Hepatocyte (in vitro differentiated cells): ENCODE data around the gene CAB39L. TPM values are rescaled to one million over a fixed set of nuclear protein-coding genes. Genes with fewer than 3 reads are reported as not detected.
A peak's percentile ranks its signal among the peaks of the same experiment; 100 is the strongest.

Source experiments
- DNase-seq: peaks from one replicate; pipeline ENCODE4 v3.0.0-alpha.2; 2016; ENCODE audit warnings: low spot score
- H2AFZ ChIP-seq: fragments of 200-600 bp; sonication (generic); 2 replicates; pipeline ENCODE4 v1.6.0; 2016; ENCODE audit warnings: antibody characterized with exemption, mild to moderate bottlenecking
- H3K27ac ChIP-seq: fragments of 200-600 bp; sonication (generic); 2 replicates; pipeline ENCODE4 v1.5.1; 2016; ENCODE audit warnings: mild to moderate bottlenecking
- H3K27me3 ChIP-seq: fragments of 200-600 bp; sonication (generic); 2 replicates; pipeline ENCODE4 v1.6.1; 2016
- H3K36me3 ChIP-seq: fragments of 200-600 bp; sonication (generic); replicated peaks from 2 replicates; pipeline ENCODE4 v1.5.1; 2016; ENCODE audit warnings: low read depth; ENCODE audit not compliant: insufficient read depth
- H3K4me1 ChIP-seq: fragments of 200-600 bp; sonication (generic); 2 replicates; pipeline ENCODE4 v1.5.1; 2016; ENCODE audit warnings: mild to moderate bottlenecking, moderate library complexity; ENCODE audit not compliant: insufficient read depth
- H3K4me2 ChIP-seq: fragments of 200-600 bp; sonication (generic); 2 replicates; pipeline ENCODE4 v1.6.0; 2016
- H3K4me3 ChIP-seq: fragments of 200-600 bp; sonication (generic); 2 replicates; pipeline ENCODE4 v1.5.1; 2016; ENCODE audit warnings: mild to moderate bottlenecking
- H3K79me2 ChIP-seq: fragments of 200-600 bp; sonication (generic); 2 replicates; pipeline ENCODE4 v1.6.0; 2017; ENCODE audit warnings: mild to moderate bottlenecking
- H3K9me2 ChIP-seq: fragments of 200-600 bp; sonication (generic); replicated peaks from 2 replicates; pipeline ENCODE4 v1.6.0; 2017; ENCODE audit warnings: mild to moderate bottlenecking; ENCODE audit not compliant: insufficient read depth
- H3K9me3 ChIP-seq: fragments of 200-600 bp; sonication (generic); 2 replicates; pipeline ENCODE4 v1.5.1; 2016; ENCODE audit warnings: low read depth, mild to moderate bottlenecking
- H4K20me1 ChIP-seq: fragments of 200-600 bp; sonication (generic); 2 replicates; pipeline ENCODE4 v1.6.0; 2016; ENCODE audit warnings: mild to moderate bottlenecking; ENCODE audit not compliant: insufficient read depth, poor library complexity, severe bottlenecking
- EZH2 ChIP-seq: fragments of 200-600 bp; sonication (generic); IDR thresholded peaks from 2 replicates; pipeline ENCODE4 v1.6.1; 2016; ENCODE audit warnings: antibody characterized with exemption, mild to moderate bottlenecking, borderline replicate concordance
- EZH2phosphoT487 ChIP-seq: fragments of 200-600 bp; sonication (generic); IDR thresholded peaks from one replicate; pipeline ENCODE4 v1.6.1; 2018; ENCODE audit warnings: antibody characterized with exemption, mild to moderate bottlenecking, low read depth, moderate library complexity; ENCODE audit not compliant: unreplicated experiment, severe bottlenecking
- WGBS: methylation state at CpG from one replicate; pipeline ENCODE4 v1.1.6; 2016; ENCODE audit warnings: low lambda C conversion rate; ENCODE audit errors: missing lambda C conversion rate; 5-methylcytosine and 5-hydroxymethylcytosine counted together
- polyA plus RNA-seq: library from polyadenylated mRNA; unstranded; fragments of >200 nt; fragmentation: Nextera tagmentation; extraction: Ambion mirVana; gene quantifications from 2 replicates; pipeline ENCODE4 v1.2.1, GENCODE V29; 2016
- total RNA-seq: library from RNA; depleted of rRNA; stranded (reverse); fragments of >200 nt; gene quantifications from 2 replicates; pipeline ENCODE4 v1.2.3, GENCODE V29; 2014
- TF ChIP-seq, protein P1 (sequence below): fragments of 200-600 bp; sonication (generic); IDR thresholded peaks from 2 replicates; pipeline ENCODE4 v1.5.1; 2016; ENCODE audit warnings: antibody characterized with exemption, mild to moderate bottlenecking; ENCODE audit not compliant: poor library complexity

CAB39L gene
- total and polyA plus RNA-seq, 2 experiments from 2014 or later: 13.7 to 20.4 TPM

DNA sequence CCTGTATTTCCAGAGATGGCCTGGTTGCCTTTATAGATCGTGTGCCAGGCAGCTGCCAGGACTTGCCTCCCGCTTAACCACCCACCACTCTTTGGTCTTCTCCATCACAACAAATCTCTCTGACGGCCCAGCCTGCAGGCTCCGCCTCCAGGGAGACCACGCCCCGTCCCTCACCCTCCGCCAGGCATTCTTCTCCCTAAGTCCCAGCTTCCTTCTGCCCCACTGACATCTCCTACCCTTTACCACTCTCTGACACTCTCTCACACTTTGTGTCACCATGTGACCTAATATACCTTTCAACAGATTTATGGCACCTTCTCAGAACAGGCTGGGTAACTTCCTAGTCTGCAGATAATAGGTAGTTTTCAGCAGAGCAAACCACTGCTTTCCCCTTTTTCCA lies 95.1 kb downstream of the CAB39L start:
- no peak for TF ChIP-seq EZH2
- TF ChIP-seq, protein P1, sequence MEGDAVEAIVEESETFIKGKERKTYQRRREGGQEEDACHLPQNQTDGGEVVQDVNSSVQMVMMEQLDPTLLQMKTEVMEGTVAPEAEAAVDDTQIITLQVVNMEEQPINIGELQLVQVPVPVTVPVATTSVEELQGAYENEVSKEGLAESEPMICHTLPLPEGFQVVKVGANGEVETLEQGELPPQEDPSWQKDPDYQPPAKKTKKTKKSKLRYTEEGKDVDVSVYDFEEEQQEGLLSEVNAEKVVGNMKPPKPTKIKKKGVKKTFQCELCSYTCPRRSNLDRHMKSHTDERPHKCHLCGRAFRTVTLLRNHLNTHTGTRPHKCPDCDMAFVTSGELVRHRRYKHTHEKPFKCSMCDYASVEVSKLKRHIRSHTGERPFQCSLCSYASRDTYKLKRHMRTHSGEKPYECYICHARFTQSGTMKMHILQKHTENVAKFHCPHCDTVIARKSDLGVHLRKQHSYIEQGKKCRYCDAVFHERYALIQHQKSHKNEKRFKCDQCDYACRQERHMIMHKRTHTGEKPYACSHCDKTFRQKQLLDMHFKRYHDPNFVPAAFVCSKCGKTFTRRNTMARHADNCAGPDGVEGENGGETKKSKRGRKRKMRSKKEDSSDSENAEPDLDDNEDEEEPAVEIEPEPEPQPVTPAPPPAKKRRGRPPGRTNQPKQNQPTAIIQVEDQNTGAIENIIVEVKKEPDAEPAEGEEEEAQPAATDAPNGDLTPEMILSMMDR: no peak
- TF ChIP-seq EZH2phosphoT487: no peak
- no peaks in the 10 kb centered on the region for H4K20me1 ChIP-seq
- H3K9me3 ChIP-seq: no peaks in the 10 kb centered on the region
- H3K4me2 ChIP-seq: no peak overlapping the region
- H3K27me3 ChIP-seq: no peaks in the 10 kb centered on the region
- WGBS: 88% methylated on average over 7 of the region's 7 CpGs
- H3K4me3 ChIP-seq: no peak overlapping the region
- H3K27ac ChIP-seq: no peak overlapping the region
- no peaks in the 10 kb centered on the region for H3K79me2 ChIP-seq
- no peaks in the 10 kb centered on the region for H3K9me2 ChIP-seq
- DNase-seq: peak; percentile 16
- H2AFZ ChIP-seq: no peak overlapping the region
- H3K4me1 ChIP-seq: no peaks in the 10 kb centered on the region
- H3K36me3 ChIP-seq: no peaks in the 10 kb centered on the region

DNA sequence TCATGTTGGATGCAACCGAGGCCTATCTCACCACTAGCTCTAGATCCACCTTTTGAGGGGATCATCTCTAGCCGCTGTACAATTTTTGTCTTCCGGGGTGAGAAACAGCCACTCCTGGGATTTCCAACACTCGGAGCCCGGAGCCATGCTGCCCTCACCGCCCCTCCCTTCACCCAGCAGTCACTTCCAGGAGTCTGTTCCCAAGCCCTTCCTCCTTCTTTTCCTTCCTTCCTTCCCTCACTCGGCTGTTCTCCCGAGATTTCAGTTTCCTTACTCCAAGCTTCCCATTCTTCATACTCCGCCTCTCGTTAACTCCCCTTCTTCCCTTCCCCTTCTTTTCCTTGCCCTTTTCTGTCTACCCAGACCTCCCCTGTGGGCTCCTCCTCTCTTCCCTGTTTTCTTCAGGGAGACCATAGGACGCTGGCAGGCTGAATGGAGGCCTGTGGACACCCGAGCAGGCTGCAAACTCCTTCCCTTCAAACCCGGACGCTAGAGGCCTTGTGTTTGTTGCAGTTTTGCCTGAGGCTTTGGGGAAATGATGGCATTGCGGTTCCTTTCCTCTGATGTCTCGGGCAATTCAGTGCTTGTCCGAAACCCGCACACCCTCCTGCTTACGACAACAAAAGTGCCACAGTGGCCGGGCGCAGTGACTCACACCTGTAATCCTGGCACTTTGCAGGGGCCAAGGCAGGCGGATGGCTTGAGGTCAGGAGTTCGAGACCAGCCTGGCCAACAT lies 96.0 kb downstream of the CAB39L start:
- Histone ChIP-seq H3K9me3 (no peaks in the 10 kb centered on the region), H3K4me3 (no peak overlapping the region), H3K36me3 (no peaks in the 10 kb centered on the region), H3K4me2 (no peak overlapping the region), H3K79me2 (no peaks in the 10 kb centered on the region), H3K27ac (no peak overlapping the region), H3K27me3 (no peaks in the 10 kb centered on the region), H4K20me1 (no peaks in the 10 kb centered on the region), H3K4me1 (no peaks in the 10 kb centered on the region), H3K9me2 (no peaks in the 10 kb centered on the region), H2AFZ (no peak overlapping the region)
- no peak for TF ChIP-seq EZH2phosphoT487
- no peak for TF ChIP-seq EZH2
- TF ChIP-seq, protein P1: no peak
- DNase-seq: no peak
- 94% methylated on average over 23 of the region's 23 CpGs for WGBS

DNA sequence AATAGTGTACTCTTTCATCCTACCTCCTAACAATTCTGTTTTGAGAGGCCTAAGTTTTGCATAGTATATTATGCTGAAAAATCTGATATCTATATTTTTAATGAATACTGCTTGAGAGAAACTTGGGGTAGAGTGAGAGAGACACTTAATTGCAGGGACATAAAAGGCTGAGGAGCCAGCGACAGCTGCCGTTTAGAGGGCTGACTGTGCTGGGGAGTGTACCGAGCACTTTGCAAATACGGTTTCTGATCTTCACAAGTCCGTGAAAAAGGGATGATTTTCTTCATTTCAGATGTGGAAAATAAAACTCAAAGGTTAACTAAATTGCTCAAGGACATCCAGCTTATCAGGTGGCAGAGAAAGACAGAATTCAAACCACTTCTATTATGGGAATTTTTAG lies 97.4 kb downstream of the CAB39L start:
- Histone ChIP-seq H3K4me2 (no peak overlapping the region), H3K27me3 (no peaks in the 10 kb centered on the region), H4K20me1 (no peaks in the 10 kb centered on the region), H3K9me3 (no peaks in the 10 kb centered on the region), H3K79me2 (no peaks in the 10 kb centered on the region), H3K36me3 (no peaks in the 10 kb centered on the region), H3K9me2 (no peaks in the 10 kb centered on the region), H3K4me1 (no peaks in the 10 kb centered on the region), H3K4me3 (no peak overlapping the region), H3K27ac (no peak overlapping the region), H2AFZ (no peak overlapping the region)
- TF ChIP-seq, protein P1: no peak
- no peak for TF ChIP-seq EZH2phosphoT487
- TF ChIP-seq EZH2: no peak
- DNase-seq: no peak
- 58% methylated on average over 5 of the region's 5 CpGs for WGBS
